Neutrophil (primary cell): ENCODE data around the gene GTPBP2.
"Not testable (repeated sequence)": the region's sequence is repeated elsewhere in the genome, so short reads cannot be mapped to it uniquely, and the experiment has no call there.

Experiments used
- H3K27ac ChIP-seq: fragments of 200-600 bp; sonication (generic); 2 replicates; pipeline ENCODE4 v1.5.1; 2016; ENCODE audit warnings: mild to moderate bottlenecking, moderate library complexity
- H3K27me3 ChIP-seq: fragments of 200-600 bp; sonication (generic); 2 replicates; pipeline ENCODE4 v1.6.0; 2016; ENCODE audit warnings: mild to moderate bottlenecking
- H3K36me3 ChIP-seq: fragments of 200-600 bp; sonication (generic); 2 replicates; pipeline ENCODE4 v1.5.1; 2017
- H3K4me1 ChIP-seq, 2 experiments: fragments of 200-600 bp in 1 of 2; sonication (generic) in 1 of 2; 1 replicate in 1 of 2; 2 replicates in 1 of 2; pipeline versions ENCODE4 v1.5.1 to v1.6.1; 2013 to 2016; ENCODE audit warnings: low read depth in 1 of 2, low read length in 1 of 2, mild to moderate bottlenecking in 1 of 2, moderate library complexity in 1 of 2; ENCODE audit not compliant: control insufficient read depth in 1 of 2, insufficient read depth in 1 of 2
- H3K4me3 ChIP-seq, 2 experiments: fragments of 200-600 bp in 1 of 2; sonication (generic) in 1 of 2; 1 replicate in 1 of 2; 2 replicates in 1 of 2; pipeline ENCODE4 v1.5.1; 2013 to 2016; ENCODE audit warnings: low read depth in 1 of 2, low read length in 1 of 2, mild to moderate bottlenecking in 1 of 2, moderate library complexity in 1 of 2
- H3K9me3 ChIP-seq: fragments of 200-600 bp; sonication (generic); 2 replicates; pipeline ENCODE4 v1.5.1; 2016
- TF ChIP-seq, protein P1 (sequence below): fragments of 200-600 bp; sonication (generic); IDR thresholded peaks from 2 replicates; pipeline ENCODE4 v1.5.1; 2016; ENCODE audit warnings: antibody characterized with exemption

Gene GTPBP2

DNA sequence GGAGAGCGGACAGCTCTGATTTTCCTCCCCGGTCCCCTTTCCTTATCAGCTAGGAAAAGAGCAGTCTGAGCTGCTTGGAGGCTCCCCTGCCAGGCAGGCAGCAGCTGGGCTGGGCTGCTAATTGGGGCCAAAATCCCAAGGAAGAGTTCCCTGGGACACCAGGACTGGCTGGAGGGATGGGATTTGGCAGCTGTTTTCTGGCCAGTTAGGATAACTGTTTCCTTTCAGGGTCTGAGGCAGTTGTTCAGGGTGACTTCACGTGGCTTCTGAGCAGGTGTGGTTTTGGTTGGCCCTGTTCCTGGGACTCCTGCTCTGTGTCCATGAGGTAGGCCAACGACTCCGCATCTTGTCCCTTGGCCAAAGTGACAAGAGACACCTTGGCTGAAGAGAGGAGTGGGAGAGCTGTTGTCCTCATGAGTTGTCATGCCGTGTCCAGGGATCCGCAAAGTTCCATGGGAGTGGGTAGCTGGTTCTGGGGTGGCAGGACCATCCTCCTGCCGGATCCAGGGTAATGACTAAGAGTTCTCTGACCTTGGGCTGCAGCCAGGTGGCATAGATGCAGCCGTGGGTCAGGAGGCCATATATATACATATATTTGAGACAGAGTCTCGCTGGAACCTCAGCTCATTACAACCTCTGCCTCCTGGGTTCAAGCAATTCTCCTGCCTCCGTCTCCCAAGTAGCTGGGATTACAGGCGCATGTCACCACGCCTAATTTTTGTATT is 37.3 kb upstream of the GTPBP2 start:
- no peak overlapping the region for H3K4me3 ChIP-seq
- H3K36me3 ChIP-seq: peaks cover 27% of the 10 kb centered on the region
- no peak overlapping the region for H3K27ac ChIP-seq
- TF ChIP-seq, protein P1, sequence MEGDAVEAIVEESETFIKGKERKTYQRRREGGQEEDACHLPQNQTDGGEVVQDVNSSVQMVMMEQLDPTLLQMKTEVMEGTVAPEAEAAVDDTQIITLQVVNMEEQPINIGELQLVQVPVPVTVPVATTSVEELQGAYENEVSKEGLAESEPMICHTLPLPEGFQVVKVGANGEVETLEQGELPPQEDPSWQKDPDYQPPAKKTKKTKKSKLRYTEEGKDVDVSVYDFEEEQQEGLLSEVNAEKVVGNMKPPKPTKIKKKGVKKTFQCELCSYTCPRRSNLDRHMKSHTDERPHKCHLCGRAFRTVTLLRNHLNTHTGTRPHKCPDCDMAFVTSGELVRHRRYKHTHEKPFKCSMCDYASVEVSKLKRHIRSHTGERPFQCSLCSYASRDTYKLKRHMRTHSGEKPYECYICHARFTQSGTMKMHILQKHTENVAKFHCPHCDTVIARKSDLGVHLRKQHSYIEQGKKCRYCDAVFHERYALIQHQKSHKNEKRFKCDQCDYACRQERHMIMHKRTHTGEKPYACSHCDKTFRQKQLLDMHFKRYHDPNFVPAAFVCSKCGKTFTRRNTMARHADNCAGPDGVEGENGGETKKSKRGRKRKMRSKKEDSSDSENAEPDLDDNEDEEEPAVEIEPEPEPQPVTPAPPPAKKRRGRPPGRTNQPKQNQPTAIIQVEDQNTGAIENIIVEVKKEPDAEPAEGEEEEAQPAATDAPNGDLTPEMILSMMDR: no peak
- H3K9me3 ChIP-seq: no peaks in the 10 kb centered on the region
- H3K4me1 ChIP-seq: peaks cover 3 to 6% of the 10 kb centered on the region in 2 experiments
- peaks cover 20% of the 10 kb centered on the region for H3K27me3 ChIP-seq

DNA sequence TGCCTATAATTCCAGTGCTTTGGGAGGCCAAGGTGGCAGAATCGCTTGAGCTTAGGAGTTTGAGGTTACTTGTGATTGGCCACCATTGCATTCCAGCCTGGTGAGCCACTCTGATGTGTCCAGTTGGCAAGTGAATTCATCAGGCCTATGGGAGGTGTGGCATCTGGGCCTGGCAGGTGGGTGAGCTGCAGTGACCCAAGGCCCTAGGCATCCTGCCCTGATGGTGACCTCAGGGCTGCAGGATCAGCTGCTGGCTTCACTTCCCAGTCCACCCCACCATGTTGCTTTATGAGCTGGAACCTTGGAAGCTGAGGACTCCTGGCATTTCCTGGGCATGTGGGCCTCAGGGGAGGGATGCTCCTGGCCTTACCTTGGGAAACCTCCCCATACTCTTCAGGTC is 36.3 kb upstream of the GTPBP2 start:
- H3K4me3 ChIP-seq: no peak overlapping the region
- TF ChIP-seq, protein P1: no peak
- peaks cover 17% of the 10 kb centered on the region for H3K36me3 ChIP-seq
- H3K27ac ChIP-seq: no peak overlapping the region
- H3K4me1 ChIP-seq: peaks cover 3 to 6% of the 10 kb centered on the region in 2 experiments
- peaks cover 20% of the 10 kb centered on the region for H3K27me3 ChIP-seq
- H3K9me3 ChIP-seq: no peaks in the 10 kb centered on the region

DNA sequence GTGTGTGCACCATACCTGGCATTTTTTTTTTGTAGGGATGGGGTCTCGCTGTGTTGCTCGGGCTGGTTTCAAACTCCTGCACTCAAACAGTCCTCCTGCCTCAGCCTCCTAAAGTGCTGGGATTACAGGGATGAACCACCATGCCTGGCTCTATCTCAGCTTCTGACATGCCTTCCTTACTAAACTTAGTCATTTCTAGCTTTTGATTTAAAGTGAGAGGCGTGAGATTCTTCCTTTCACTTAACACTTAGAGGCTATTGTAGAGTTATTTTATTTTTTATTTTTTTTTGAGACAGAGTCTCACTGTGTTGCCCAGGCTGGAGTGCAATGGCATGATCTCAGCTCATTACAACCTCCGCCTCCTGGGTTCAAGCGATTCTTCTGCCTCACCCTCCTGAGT is 33.9 kb upstream of the GTPBP2 start:
- H3K4me3 ChIP-seq, H3K27ac ChIP-seq, H3K36me3 ChIP-seq, H3K4me1 ChIP-seq, H3K9me3 ChIP-seq: not testable (repeated sequence)
- peaks cover 14% of the 10 kb centered on the region for H3K27me3 ChIP-seq

DNA sequence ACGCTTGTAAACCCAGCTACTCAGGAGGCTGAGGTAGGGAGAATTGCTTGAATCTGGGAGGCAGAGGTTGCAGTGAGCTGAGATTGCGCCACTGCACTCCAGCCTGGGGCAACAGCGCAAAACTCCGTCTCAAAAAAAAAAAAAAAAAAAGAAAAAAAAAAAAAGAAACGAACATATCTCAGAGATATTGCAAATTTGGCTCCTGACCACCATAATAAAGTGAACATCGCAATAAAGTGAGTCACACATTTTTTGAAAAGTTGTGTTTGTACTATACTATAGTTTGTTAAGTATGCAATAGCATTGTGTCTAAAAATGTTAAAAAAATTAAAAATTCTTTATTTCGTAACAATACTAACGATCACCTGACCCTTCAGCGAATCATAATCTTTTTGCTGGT is 29.1 kb upstream of the GTPBP2 start:
- H3K36me3 ChIP-seq: no peaks in the 10 kb centered on the region
- H3K27ac ChIP-seq: no peak overlapping the region
- H3K9me3 ChIP-seq: no peaks in the 10 kb centered on the region
- no peaks in the 10 kb centered on the region for H3K4me1 ChIP-seq
- H3K4me3 ChIP-seq: no peak overlapping the region
- peaks cover 10% of the 10 kb centered on the region for H3K27me3 ChIP-seq
- TF ChIP-seq, protein P1: no peak

DNA sequence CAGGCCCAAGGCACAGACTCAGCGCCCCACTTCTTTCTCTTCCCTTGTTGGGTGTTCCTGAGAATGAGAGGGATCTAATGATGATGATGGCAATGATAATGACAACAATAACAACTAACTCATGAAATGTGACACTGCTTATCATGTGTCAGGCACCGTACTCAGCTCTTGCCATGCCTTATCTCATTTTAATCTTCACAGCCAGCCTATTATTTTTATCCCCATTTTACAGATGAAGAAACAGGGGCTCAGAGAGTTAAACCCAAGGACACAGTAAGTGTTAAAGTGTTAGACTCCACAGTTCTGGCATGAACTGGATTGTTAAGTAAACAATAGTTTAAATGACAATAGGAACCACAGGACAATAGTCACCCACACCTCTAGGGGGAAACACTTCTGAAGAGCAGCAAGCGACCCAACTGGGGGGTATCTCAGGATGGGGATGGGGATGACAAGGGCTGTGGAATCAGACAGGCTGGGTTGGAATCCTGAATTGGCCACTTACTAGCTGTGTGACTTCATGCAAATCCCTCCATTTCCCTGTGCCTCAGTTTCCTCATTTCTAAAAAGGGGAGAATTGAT is 28.2 kb upstream of the GTPBP2 start:
- peaks cover 14% of the 10 kb centered on the region for H3K27me3 ChIP-seq
- H3K9me3 ChIP-seq: no peaks in the 10 kb centered on the region
- H3K4me1 ChIP-seq: no peaks in the 10 kb centered on the region
- H3K36me3 ChIP-seq: no peaks in the 10 kb centered on the region
- no peak overlapping the region for H3K4me3 ChIP-seq
- TF ChIP-seq, protein P1: no peak
- no peak overlapping the region for H3K27ac ChIP-seq

DNA sequence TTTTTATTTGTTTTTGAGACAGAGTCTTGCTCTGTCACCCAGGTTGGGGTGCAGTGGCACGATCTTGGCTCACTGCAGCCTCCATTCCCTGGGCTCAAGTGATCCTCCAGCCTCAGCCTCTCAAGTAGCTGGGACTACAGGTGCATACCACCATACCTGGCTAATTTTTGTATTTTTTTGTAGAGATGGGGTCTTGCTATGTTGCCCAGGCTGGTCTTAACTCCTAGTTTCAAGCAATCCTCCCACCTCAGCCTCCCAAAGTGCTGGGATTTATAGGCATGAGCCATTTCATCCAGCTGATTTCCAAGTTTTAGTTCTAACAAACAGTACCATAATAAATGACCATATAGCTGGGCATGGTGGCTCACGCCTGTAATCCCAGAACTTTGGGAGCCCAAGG is 23.8 kb upstream of the GTPBP2 start:
- H3K27ac ChIP-seq, H3K36me3 ChIP-seq, H3K9me3 ChIP-seq, H3K4me1 ChIP-seq, H3K4me3 ChIP-seq: not testable (repeated sequence)
- H3K27me3 ChIP-seq: peaks cover 14% of the 10 kb centered on the region
